Activated CD4-positive, alpha-beta T cell treated with anti-CD3 and anti-CD28 coated beads, Interleukin-2, amount 50 U/mL, for 48 hours (primary cell): ENCODE measurements around the gene PCDHB15.
A peak's percentile ranks its signal among the peaks of the same experiment; 100 is the strongest.
"Not testable (repeated sequence)": the region's sequence is repeated elsewhere in the genome, so short reads cannot be mapped to it uniquely, and the experiment has no call there.

Experiments used
- DNase-seq, 2 experiments: peaks; one replicate each; pipeline ENCODE4 v3.0.0-alpha.2; 2020

Gene PCDHB15

DNA sequence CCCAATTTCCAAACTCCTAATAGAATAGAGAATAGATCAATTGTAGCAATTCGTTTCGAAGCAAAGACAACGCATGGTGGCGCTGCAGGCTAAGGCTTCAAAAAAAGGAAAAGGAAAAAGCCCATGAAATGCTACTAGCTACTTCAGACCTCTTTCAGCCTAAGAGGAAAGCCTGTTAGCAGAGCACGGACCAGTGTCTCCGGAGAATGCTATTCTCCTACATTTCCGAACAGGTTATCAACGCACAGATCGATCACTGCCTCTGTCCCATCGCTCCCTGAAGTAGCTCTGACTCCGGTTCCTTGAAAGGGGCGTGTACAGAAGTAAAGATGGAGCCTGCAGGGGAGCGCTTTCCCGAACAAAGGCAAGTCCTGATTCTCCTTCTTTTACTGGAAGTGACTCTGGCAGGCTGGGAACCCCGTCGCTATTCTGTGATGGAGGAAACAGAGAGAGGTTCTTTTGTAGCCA lies at the start of gene PCDHB15:
PCDHB15 (plus strand) TSS at position 146 of the 468 bp plus-strand sequence; CDS start at position 330, 184 bp downstream.
- peak; percentile 12 to 17 for DNase-seq

DNA sequence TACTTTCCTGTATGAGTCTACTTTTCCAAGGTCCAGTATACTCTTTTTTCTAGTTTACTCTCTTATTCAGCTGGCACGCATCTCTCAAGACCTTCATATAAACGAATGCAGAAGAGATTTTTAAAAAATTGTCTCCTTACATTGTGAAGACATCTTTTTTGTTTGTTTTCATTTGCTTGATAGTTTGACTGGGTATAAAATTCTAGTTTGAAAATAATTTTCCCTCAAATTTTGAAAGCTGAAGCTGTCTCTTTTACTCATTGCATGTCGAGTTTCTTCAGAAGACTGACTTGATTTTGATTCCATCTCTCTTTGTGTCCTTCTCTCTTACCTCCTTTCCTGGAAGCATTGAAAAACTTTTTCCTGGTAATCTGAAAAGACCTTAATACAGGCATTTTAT lies 48.8 kb upstream of the PCDHB15 start:
- no peak for DNase-seq

GRCh38 chr5:141199359-141200235 lies 45.6 kb upstream of the PCDHB15 start, which contains the start of gene PCDHB11:
PCDHB11 (plus strand) TSS chr5:141199627; CDS start chr5:141199775, 148 bp downstream.
- DNase-seq: no peak

- not testable (repeated sequence) for DNase-seq
Observed at GRCh38 chr5:141201126-141201525, 44.1 kb upstream of the PCDHB15 start.

- DNase-seq: not testable (repeated sequence)
Observed at GRCh38 chr5:141201646-141202045, 43.5 kb upstream of the PCDHB15 start.

GRCh38 chr5:141208478-141208877 lies 36.7 kb upstream of the PCDHB15 start, which contains the start of gene PCDHB12:
PCDHB12 (plus strand) TSS chr5:141208719; CDS start chr5:141208908, 189 bp downstream.
- DNase-seq: no peak

DNA sequence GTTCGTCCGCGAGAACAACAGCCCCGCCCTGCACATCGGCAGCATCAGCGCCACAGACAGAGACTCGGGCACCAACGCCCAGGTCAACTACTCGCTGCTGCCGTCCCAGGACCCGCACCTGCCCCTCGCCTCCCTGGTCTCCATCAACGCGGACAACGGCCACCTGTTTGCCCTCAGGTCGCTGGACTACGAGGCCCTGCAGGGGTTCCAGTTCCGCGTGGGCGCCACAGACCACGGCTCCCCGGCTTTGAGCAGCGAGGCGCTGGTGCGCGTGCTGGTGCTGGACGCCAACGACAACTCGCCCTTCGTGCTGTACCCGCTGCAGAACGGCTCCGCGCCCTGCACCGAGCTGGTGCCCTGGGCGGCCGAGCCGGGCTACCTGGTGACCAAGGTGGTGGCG lies 34.9 kb upstream of the PCDHB15 start:
- not testable (repeated sequence) for DNase-seq

DNA sequence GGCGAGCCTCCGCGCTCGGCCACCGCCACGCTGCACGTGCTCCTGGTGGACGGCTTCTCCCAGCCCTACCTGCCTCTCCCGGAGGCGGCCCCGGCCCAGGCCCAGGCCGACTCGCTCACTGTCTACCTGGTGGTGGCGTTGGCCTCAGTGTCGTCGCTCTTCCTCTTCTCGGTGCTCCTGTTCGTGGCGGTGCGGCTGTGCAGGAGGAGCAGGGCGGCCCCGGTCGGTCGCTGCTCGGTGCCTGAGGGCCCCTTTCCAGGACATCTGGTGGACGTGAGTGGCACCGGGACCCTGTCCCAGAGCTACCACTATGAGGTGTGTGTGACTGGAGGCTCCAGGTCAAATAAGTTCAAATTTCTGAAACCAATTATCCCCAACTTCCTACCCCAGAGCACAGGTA lies 34.3 kb upstream of the PCDHB15 start:
- not testable (repeated sequence) for DNase-seq

DNA sequence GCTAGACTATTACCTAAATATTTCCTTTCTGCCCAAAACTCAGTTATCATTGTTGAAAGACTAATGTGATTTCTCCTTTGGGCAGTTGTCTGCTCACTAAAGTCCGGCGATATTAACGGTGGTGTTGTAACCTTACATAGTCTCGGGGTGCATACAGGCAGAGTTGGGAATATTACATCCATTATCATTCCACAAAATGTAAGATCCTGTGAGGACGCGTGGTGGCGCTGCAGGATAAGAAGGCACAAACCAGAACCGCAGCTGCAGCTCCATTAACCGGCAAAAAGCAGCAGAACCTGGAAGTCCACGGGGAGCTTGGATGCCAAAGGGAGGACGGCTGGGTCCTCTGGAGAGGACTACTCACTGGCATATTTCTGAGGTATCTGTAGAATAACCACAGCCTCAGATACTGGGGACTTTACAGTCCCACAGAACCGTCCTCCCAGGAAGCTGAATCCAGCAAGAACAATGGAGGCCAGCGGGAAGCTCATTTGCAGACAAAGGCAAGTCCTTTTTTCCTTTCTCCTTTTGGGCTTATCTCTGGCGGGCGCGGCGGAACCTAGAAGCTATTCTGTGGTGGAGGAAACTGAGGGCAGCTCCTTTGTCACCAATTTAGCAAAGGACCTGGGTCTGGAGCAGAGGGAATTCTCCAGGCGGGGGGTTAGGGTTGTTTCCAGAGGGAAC lies 31.4 kb upstream of the PCDHB15 start, which contains the start of gene PCDHB13:
PCDHB13 (plus strand) TSS at position 264 of the 684 bp plus-strand sequence; CDS start at position 469, 205 bp downstream.
- DNase-seq: peak; percentile 23 to 31

- DNase-seq: not testable (repeated sequence)
Observed at GRCh38 chr5:141214583-141214982, 30.6 kb upstream of the PCDHB15 start.

DNA sequence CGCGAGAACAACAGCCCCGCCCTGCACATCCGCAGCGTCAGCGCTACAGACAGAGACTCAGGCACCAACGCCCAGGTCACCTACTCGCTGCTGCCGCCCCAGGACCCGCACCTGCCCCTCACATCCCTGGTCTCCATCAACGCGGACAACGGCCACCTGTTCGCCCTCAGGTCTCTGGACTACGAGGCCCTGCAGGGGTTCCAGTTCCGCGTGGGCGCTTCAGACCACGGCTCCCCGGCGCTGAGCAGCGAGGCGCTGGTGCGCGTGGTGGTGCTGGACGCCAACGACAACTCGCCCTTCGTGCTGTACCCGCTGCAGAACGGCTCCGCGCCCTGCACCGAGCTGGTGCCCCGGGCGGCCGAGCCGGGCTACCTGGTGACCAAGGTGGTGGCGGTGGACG lies 29.7 kb upstream of the PCDHB15 start:
- DNase-seq: not testable (repeated sequence)

DNA sequence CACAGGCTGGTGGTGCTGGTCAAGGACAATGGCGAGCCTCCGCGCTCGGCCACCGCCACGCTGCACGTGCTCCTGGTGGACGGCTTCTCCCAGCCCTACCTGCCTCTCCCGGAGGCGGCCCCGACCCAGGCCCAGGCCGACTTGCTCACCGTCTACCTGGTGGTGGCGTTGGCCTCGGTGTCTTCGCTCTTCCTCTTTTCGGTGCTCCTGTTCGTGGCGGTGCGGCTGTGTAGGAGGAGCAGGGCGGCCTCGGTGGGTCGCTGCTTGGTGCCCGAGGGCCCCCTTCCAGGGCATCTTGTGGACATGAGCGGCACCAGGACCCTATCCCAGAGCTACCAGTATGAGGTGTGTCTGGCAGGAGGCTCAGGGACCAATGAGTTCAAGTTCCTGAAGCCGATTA lies 29.2 kb upstream of the PCDHB15 start:
- DNase-seq: not testable (repeated sequence)

DNA sequence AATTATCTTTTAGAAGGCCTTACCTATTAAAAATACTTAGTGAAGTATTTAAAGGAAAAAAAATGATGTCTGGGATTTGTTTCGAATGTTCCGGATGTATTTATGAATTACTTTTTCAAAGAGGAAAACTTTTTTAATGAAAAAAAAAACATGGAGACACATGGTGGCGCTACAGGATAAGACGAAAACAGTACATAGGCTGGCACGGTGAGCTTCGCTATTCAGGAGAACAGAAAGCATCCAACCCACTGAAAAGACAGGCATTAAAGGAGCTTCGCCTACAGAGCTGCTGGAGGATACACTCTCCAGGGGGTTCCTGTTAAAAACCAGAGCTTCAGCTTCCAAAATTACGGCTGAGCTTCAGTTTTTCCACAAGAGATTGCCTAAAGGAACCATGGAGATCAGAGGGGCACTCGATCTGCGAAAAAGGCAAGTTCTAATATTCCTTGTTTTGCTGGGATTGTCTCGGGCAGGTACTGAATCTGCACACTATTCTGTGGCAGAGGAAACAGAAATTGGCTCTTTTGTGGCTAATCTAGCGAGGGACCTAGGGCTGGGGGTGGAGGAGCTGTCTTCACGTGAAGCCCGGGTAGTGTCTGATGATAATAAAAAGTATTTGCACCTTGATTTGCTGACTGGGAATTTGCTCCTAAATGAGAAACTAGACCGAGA lies 21.9 kb upstream of the PCDHB15 start, which contains the start of gene PCDHB14:
PCDHB14 (plus strand) TSS at position 232 of the 672 bp plus-strand sequence; CDS start at position 395, 163 bp downstream.
- no peak for DNase-seq

DNA sequence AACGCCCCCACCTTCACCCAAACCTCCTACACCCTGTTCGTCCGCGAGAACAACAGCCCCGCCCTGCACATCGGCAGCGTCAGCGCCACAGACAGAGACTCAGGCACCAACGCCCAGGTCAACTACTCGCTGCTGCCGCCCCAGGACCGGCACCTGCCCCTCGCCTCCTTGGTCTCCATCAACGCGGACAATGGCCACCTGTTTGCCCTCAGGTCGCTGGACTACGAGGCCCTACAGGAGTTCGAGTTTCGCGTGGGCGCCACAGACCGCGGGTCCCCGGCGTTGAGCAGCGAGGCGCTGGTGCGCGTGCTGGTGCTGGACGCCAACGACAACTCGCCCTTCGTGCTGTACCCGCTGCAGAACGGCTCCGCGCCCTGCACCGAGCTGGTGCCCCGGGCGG lies 20.4 kb upstream of the PCDHB15 start:
- DNase-seq: not testable (repeated sequence)

DNA sequence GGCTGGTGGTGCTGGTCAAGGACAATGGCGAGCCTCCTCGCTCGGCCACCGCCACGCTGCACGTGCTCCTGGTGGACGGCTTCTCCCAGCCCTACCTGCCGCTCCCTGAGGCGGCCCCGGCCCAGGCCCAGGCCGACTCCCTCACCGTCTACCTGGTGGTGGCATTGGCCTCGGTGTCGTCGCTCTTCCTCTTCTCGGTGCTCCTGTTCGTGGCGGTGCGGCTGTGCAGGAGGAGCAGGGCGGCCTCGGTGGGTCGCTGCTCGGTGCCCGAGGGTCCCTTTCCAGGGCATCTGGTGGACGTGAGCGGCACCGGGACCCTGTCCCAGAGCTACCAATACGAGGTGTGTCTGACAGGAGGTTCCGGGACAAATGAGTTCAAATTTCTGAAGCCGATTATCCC lies 19.8 kb upstream of the PCDHB15 start:
- not testable (repeated sequence) for DNase-seq

DNA sequence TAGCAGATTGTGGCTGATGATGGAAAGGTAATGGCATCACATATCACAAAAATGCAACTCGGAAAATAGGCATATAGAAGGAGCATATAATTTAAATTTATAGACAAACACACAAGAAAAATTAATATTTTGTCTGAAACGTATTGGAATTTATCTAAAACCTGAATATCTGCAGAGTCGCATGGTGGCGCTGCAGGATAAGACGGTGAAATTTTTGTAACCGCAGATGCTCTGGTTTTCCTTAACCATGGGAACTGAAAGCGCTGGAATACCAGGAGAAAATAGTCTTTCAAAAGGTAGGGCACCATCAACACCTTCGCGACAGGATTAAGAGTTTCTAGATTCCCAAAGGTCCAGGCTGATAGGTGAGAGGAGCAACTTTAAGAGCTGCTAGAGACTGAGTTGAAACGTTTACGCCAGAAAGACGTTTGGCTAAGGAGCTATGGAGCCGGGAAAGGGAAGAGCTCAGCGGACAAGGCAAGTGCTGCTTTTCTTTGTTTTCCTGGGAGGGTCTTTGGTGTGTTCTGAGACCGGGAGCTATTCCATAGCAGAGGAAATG lies 11.0 kb upstream of the PCDHB15 start:
- no peak for DNase-seq

GRCh38 chr5:141235922-141236321 lies 9.3 kb upstream of the PCDHB15 start:
- not testable (repeated sequence) for DNase-seq

DNA sequence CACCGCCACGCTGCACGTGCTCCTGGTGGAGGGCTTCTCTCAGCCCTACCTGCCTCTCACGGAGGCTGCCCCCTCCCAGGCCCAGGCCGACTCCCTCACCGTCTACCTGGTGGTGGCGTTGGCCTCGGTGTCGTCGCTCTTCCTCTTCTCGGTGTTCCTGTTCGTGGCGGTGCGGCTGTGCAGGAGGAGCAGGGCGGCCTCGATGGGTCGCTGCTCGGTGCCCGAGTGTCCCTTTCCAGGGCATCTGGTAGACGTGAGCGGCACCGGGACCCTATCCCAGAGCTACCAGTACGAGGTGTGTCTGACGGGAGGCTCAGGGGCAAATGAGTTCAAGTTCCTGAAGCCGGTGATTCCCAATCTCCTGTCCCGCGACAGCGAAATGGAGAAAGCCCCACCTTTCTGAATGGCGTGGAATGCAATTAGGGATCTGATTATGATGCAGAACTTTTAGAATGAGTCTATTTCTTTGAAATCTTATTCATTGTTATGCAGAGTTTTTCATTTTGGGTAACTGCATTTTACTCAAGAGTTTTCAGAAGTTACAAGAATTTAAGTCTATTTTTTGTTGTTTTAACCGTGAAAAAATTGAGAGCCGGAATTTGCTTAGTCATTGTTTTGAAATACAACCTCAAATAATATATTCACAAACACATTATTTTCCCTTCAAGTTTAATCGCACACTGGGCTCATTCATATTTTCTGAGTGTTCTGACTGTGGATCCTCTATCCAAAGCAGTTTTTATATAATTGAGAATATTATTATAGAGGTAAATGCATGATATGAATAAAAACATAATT lies 8.5 kb upstream of the PCDHB15 start:
- no peak for DNase-seq

DNA sequence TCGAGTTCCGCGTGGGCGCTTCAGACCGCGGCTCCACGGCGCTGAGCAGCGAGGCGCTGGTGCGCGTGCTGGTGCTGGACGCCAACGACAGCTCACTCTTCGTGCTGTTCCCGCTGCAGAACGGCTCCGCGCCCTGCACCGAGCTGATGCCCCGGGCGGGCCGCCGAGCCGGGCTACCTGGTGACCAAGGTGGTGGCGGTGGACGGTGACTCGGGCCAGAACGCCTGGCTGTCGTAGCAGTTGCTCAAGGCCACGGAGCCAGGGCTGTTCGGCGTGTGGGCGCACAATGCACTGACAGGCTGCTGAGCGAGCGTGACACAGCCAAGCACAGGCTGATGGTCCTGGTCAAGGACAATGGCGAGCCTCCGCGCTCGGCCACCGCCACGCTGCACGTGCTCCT lies 3.7 kb upstream of the PCDHB15 start:
- DNase-seq: no peak

DNA sequence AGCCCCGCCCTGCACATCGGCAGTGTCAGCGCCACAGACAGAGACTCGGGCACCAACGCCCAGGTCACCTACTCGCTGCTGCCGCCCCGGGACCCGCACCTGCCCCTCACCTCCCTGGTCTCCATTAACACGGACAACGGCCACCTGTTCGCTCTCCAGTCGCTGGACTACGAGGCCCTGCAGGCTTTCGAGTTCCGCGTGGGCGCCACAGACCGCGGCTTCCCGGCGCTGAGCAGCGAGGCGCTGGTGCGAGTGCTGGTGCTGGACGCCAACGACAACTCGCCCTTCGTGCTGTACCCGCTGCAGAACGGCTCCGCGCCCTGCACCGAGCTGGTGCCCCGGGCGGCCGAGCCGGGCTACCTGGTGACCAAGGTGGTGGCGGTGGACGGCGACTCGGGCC lies 1.8 kb downstream of the PCDHB15 start:
- DNase-seq: not testable (repeated sequence)

GRCh38 chr5:141247434-141247833 lies 2.2 kb downstream of the PCDHB15 start:
- not testable (repeated sequence) for DNase-seq
